A549 (cell line): ENCODE results near the gene VCY.
"Not testable (repeated sequence)": the region's sequence is repeated elsewhere in the genome, so short reads cannot be mapped to it uniquely, and the experiment has no call there.

ENCODE experiments used
- BHLHE40 ChIP-seq: IDR thresholded peaks from 2 replicates; pipeline ENCODE4 v1.6.1; 2012; ENCODE audit warnings: low read depth, low read length, inconsistent platforms
- CEBPB ChIP-seq, 2 experiments: fragments of >200 bp in 1 of 2; sonication (Bioruptor Twin) in 1 of 2; formaldehyde crosslinking in 1 of 2; IDR thresholded peaks; 2 replicates each; pipeline ENCODE4 v1.6.1; 2012 to 2016
- CHD2 ChIP-seq: fragments of 150-350 bp; IDR thresholded peaks from 2 replicates; pipeline ENCODE4 v1.6.1; 2014; ENCODE audit warnings: low read length; ENCODE audit not compliant: partially characterized antibody
- CHD4 ChIP-seq: fragments of 200-600 bp; sonication (generic); IDR thresholded peaks from 2 replicates; pipeline ENCODE4 v1.6.1; 2016; ENCODE audit warnings: antibody characterized with exemption, mild to moderate bottlenecking, borderline replicate concordance
- EHMT2 ChIP-seq: fragments of 200-600 bp; sonication (generic); IDR thresholded peaks from 2 replicates; pipeline ENCODE4 v1.6.1; 2016; ENCODE audit warnings: antibody characterized with exemption, low read depth, mild to moderate bottlenecking, moderate library complexity
- EP300 ChIP-seq, 2 experiments: fragments of >200 bp; sonication (Bioruptor Twin); formaldehyde crosslinking; IDR thresholded peaks; 2 replicates in 1 of 2; 3 replicates in 1 of 2; pipeline ENCODE4 v1.6.1; 2016 to 2017
- JUNB ChIP-seq: fragments of >200 bp; sonication (Bioruptor Twin); formaldehyde crosslinking; IDR thresholded peaks from 2 replicates; pipeline ENCODE4 v1.6.1; 2016
- NFE2L2 ChIP-seq: fragments of 150-350 bp; conservative IDR thresholded peaks from 2 replicates; pipeline ENCODE4 v1.6.1; 2014; ENCODE audit warnings: low read length
- NR3C1 ChIP-seq: fragments of >200 bp; sonication (Bioruptor Twin); formaldehyde crosslinking; IDR thresholded peaks from 3 replicates; pipeline ENCODE4 v1.6.1; 2017
- PHF8 ChIP-seq: fragments of 200-600 bp; sonication (generic); IDR thresholded peaks from 2 replicates; pipeline ENCODE4 v1.6.1; 2016; ENCODE audit warnings: low read depth, mild to moderate bottlenecking, antibody characterized with exemption, moderate library complexity, borderline replicate concordance
- RAD21 ChIP-seq, 2 experiments: fragments of >200 bp in 1 of 2; sonication (Bioruptor Twin) in 1 of 2; formaldehyde crosslinking in 1 of 2; IDR thresholded peaks in 1 of 2; conservative IDR thresholded peaks in 1 of 2; 2 replicates in 1 of 2; 3 replicates in 1 of 2; pipeline ENCODE4 v1.6.1; 2012 to 2018; ENCODE audit warnings: inconsistent platforms in 1 of 2
- RCOR1 ChIP-seq: fragments of 150-350 bp; IDR thresholded peaks from 2 replicates; pipeline ENCODE4 v1.6.1; 2014; ENCODE audit warnings: antibody characterized with exemption, low read length, low read depth
- USF2 ChIP-seq: fragments of 450-650 bp; IDR thresholded peaks from 2 replicates; pipeline ENCODE4 v1.6.1; 2014; ENCODE audit warnings: antibody characterized with exemption
- TF ChIP-seq, protein P1 (sequence below): fragments of >200 bp; sonication (Bioruptor Twin); formaldehyde crosslinking; IDR thresholded peaks from 3 replicates; pipeline ENCODE4 v1.5.1; 2016

DNA sequence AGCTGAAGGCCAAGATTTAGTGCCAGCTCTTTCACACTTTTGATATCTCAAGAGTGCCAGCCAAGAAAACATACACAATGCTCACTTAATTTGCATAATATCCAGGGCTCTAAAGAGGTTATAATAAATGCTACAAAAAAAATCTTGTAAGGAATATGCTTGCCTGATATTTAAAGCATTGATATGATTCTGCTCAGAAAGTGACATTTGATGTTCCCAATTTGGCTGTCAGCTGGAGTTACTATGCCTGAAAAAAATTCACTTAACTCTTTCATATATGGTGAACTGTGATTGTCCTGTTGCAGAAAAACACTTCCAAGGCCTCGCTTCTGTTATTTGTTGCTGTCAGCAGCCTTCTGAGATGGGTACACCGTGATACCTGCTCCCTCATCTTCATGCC is 43.9 kb downstream of the VCY start:
- TF ChIP-seq, protein P1, sequence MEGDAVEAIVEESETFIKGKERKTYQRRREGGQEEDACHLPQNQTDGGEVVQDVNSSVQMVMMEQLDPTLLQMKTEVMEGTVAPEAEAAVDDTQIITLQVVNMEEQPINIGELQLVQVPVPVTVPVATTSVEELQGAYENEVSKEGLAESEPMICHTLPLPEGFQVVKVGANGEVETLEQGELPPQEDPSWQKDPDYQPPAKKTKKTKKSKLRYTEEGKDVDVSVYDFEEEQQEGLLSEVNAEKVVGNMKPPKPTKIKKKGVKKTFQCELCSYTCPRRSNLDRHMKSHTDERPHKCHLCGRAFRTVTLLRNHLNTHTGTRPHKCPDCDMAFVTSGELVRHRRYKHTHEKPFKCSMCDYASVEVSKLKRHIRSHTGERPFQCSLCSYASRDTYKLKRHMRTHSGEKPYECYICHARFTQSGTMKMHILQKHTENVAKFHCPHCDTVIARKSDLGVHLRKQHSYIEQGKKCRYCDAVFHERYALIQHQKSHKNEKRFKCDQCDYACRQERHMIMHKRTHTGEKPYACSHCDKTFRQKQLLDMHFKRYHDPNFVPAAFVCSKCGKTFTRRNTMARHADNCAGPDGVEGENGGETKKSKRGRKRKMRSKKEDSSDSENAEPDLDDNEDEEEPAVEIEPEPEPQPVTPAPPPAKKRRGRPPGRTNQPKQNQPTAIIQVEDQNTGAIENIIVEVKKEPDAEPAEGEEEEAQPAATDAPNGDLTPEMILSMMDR, result not testable (repeated sequence)
- TF ChIP-seq BHLHE40; CHD2; EP300 (IDR thresholded peaks at IDR 0.05); CHD4; NR3C1; RCOR1; NFE2L2; CEBPB (IDR thresholded peaks at IDR 0.05); JUNB; USF2; EHMT2; PHF8; RAD21 (conservative IDR thresholded peaks at IDR 0.05 in 1 of 2, IDR thresholded peaks at IDR 0.05 in 1 of 2): not testable (repeated sequence)
